ENCODE data around the gene ST7.
"Not testable (repeated sequence)": the region's sequence is repeated elsewhere in the genome, so short reads cannot be mapped to it uniquely, and the experiment has no call there.

The ST7 gene

DNA sequence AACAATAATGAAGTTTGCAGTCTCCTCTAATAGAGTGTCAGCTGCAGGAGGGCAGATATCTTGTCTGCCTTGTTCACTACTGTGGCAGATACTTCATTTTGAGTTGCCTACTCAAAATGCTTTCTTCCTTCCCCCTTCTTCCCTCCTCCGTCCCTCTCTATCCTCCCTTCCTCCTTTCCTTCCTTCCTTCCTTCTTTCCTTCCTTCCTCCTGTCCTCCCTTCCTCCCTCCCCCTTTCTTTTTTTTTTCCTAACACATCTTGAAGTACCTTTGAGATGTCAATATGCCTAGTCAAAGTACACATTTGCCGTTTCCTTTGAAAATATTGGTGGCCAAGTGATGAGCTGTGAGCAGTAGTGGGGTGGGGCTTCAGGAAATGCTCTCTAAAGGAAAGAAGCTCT lies 18.7 kb upstream of the ST7 start:
- TF ChIP-seq, protein P1, sequence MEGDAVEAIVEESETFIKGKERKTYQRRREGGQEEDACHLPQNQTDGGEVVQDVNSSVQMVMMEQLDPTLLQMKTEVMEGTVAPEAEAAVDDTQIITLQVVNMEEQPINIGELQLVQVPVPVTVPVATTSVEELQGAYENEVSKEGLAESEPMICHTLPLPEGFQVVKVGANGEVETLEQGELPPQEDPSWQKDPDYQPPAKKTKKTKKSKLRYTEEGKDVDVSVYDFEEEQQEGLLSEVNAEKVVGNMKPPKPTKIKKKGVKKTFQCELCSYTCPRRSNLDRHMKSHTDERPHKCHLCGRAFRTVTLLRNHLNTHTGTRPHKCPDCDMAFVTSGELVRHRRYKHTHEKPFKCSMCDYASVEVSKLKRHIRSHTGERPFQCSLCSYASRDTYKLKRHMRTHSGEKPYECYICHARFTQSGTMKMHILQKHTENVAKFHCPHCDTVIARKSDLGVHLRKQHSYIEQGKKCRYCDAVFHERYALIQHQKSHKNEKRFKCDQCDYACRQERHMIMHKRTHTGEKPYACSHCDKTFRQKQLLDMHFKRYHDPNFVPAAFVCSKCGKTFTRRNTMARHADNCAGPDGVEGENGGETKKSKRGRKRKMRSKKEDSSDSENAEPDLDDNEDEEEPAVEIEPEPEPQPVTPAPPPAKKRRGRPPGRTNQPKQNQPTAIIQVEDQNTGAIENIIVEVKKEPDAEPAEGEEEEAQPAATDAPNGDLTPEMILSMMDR (IDR thresholded peaks at IDR 0.05): no peak
- no peak for TF ChIP-seq ZFX (IDR thresholded peaks at IDR 0.05; ENCODE audit: borderline replicate concordance)

DNA sequence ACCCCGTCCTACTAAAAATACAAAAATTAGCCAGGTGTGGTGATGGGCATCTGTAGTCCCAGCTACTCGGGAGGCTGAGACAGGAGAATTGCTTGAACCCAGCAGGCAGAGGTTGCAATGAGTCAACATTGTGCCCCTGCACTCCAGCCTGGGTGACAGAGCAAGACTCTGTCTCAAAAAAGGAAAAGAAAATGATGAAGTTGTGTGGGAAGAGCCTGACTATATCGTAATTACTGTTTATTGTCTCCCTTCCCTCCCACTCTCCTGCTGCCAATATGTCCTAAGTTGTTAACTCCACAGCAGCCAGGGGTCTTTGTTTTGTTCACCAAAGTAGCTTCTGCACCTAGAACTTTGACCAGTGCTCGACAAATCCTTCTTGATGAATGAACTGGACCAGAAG lies 16.5 kb upstream of the ST7 start:
- H3K27ac ChIP-seq: not testable (repeated sequence)

More for the DNA sequence above, 18.7 kb upstream of the ST7 start:
- H3K27ac ChIP-seq: no peak overlapping the region

DNA sequence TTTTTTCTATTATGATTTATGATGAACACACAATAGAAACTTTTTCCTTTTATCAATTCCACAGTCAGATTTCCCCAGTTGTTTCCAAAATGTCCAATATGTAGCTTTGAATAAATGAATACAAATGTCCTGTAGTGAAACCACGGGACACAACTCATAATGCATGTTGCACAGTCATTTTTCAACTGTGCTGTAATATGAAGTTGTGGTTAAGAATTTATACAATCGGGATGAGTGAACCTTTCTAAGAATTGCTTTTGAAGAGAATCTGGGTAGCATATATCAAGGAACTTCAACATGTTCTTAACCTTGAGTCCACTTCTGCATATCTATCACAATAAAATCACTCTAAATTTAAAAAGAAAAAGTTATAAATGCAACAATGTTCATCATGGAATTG lies 14.6 kb upstream of the ST7 start:
- no peak for TF ChIP-seq ZFX (IDR thresholded peaks at IDR 0.05; ENCODE audit: borderline replicate concordance)
- TF ChIP-seq, protein P1 (IDR thresholded peaks at IDR 0.05): no peak
- no peak overlapping the region for H3K27ac ChIP-seq

DNA sequence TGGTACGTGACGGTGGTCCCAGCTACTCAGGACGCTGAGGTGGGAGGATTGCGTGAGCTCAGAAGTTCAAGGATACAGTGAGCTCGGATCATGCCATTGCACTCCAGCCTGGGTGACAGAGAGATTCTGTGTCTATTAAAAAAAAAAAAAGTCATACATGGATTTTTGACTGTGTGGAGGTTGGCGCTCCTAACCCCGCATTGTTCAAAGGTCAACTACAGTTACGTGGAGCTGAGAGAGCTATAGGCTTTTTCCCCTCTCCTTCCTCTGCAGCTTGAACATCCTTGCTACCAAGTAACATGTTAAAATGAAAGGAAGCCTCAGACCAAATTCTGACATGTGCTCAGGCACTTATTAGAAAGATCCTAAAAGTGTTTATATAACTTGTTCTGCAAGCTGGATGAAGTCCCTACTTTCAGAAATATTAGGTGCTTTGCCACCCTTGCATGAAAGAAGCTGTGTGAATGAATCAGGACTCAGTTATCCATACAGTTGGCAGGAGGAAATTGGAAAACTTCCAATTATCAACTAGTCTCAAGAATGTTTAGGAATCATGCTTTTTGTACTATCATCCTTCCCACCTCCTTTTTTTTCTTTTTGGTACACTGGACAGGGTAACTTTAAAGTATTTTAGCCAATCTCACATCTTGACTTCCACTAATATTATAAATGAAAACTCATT lies 12.5 kb upstream of the ST7 start:
- no peak for TF ChIP-seq ZFX (IDR thresholded peaks at IDR 0.05; ENCODE audit: borderline replicate concordance)
- TF ChIP-seq, protein P1 (IDR thresholded peaks at IDR 0.05): no peak
- no peak overlapping the region for H3K27ac ChIP-seq

DNA sequence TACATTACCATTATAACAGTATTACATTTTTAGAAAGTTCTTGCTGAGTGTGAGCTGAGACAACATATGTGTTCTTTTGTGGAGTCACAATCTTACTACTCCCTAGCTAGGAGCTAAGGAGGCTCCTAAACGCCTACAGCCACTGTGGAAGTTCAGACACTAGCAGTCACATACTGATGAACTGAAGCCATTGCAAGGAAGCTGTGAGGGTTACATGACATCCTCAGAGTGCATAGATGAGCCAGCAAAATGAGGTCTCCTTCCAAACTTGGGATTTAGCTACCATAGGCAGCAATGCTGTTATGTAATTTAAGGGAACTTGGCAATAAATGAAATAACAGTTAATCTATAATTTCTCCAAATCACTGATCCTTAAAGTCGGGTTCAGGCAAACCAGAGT lies 10.8 kb upstream of the ST7 start:
- TF ChIP-seq, protein P1 (IDR thresholded peaks at IDR 0.05): no peak
- no peak for TF ChIP-seq ZFX (IDR thresholded peaks at IDR 0.05; ENCODE audit: borderline replicate concordance)
- no peak overlapping the region for H3K27ac ChIP-seq

DNA sequence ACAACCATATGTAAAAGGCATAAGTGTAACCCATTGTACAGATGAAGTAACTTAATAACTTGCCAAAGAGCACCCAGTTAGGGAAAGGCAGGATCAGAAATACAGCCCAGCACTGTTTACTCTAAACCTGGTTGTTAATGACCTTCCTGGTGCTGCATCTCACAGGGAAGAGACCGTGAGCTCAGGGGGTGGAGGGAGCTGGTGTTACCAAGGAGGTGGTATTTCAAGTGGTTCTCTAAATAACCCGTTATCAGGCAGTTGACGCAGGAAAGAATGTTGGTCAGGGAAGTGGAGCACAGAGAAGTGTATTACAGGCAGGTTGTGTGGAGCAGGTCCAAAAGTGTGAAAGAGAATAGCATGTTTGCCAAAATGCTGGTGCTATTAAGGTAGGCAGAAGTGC lies 4.4 kb upstream of the ST7 start:
- no peak overlapping the region for H3K27ac ChIP-seq
- TF ChIP-seq, protein P1 (IDR thresholded peaks at IDR 0.05): no peak
- TF ChIP-seq ZFX (IDR thresholded peaks at IDR 0.05; ENCODE audit: borderline replicate concordance): no peak

DNA sequence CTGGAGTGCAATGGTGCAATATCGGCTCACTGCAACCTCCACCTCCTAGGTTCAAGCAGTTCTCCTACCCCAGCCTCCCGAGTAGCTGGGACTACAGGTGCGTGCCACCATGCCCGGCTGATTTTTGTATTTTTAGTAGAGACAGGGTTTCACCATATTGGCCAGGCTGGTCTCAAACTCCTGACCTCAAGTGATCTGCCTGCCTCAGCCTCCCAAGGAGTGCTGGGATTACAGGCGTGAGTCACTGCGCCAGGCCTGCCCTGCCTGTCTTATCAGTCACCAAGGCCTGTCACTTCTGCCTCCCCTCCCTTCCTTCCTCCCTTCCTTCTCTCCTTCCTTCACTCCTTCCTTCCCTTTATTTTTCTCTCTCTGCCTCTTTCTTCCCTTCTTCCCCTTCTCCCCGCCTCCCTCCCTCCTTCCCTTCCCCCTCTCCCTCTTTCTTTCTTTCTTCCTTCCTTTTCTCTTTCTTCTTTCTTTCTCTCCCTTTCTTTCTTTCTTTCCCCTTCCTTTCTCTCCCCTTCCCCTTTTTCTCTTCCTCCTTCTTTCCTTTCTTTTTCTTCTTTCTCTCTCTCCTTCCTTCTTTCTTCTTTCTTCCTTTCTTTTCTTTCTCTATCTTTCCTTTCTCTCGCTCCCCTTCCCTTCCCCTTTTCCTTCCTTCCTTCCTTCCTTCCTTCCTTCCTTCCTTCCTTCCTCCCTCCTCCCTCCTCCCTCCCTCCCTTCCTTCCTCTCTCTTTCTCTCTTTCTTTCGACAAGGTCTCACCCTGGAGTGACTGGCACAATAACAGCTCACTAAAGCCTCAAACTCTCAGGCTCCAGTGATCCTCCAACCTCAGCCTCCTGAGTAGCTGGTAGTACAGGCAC lies 3.1 kb upstream of the ST7 start:
- TF ChIP-seq, protein P1 (IDR thresholded peaks at IDR 0.05): no peak
- no peak for TF ChIP-seq ZFX (IDR thresholded peaks at IDR 0.05; ENCODE audit: borderline replicate concordance)
- no peak overlapping the region for H3K27ac ChIP-seq

All from 22Rv1 (cell line).